Measurements from ENCODE around the gene ANKRD13A.
"Not testable (repeated sequence)": the region's sequence is repeated elsewhere in the genome, so short reads cannot be mapped to it uniquely, and the experiment has no call there.

Gene ANKRD13A

GRCh38 chr12:110073049-110073831, 74.0 kb downstream of the ANKRD13A start:
- H3K9me3 ChIP-seq (ENCODE audit: low read depth, low read length), result no peaks in the 10 kb centered on the region
- no peak overlapping the region for H3K4me3 ChIP-seq
- DNase-seq (ENCODE audit: low read depth, low spot score), result no peak
- H3K27ac ChIP-seq, result no peak overlapping the region
- no peak overlapping the region for H3K9ac ChIP-seq (ENCODE audit: insufficient read length)
- no peak for TF ChIP-seq FOXP2 (optimal IDR thresholded peaks at IDR 0.05; ENCODE audit: control extremely low read depth, extremely low read length, insufficient read depth)
- no peak for TF ChIP-seq EZH2 (IDR thresholded peaks at IDR 0.05)
- TF ChIP-seq POLR2AphosphoS5 (IDR thresholded peaks at IDR 0.05; ENCODE audit: borderline replicate concordance, low read depth, low read length), result no peak
- no peaks in the 10 kb centered on the region for H3K36me3 ChIP-seq (ENCODE audit: insufficient read depth, low read length)

- Histone ChIP-seq H3K9me3 (ENCODE audit: low read depth, low read length) (no peaks in the 10 kb centered on the region), H3K27ac (no peak overlapping the region), H3K9ac (ENCODE audit: insufficient read length) (no peak overlapping the region), H3K4me3 (no peak overlapping the region), H3K36me3 (ENCODE audit: insufficient read depth, low read length) (no peaks in the 10 kb centered on the region)
- DNase-seq (ENCODE audit: low read depth, low spot score), result no peak
- no peak for TF ChIP-seq POLR2AphosphoS5 (IDR thresholded peaks at IDR 0.05; ENCODE audit: borderline replicate concordance, low read depth, low read length)
- TF ChIP-seq EZH2 (IDR thresholded peaks at IDR 0.05), result no peak
- no peak for TF ChIP-seq FOXP2 (optimal IDR thresholded peaks at IDR 0.05; ENCODE audit: control extremely low read depth, extremely low read length, insufficient read depth)
Observed at GRCh38 chr12:110074089-110074488, 74.9 kb downstream of the ANKRD13A start.

GRCh38 chr12:110075880-110076279, 76.7 kb downstream of the ANKRD13A start:
- Histone ChIP-seq H3K9ac (ENCODE audit: insufficient read length) (no peak overlapping the region), H3K36me3 (ENCODE audit: insufficient read depth, low read length) (no peaks in the 10 kb centered on the region), H3K4me3 (no peak overlapping the region), H3K27ac (no peak overlapping the region), H3K9me3 (ENCODE audit: low read depth, low read length) (no peaks in the 10 kb centered on the region)
- no peak for TF ChIP-seq FOXP2 (optimal IDR thresholded peaks at IDR 0.05; ENCODE audit: control extremely low read depth, extremely low read length, insufficient read depth)
- TF ChIP-seq POLR2AphosphoS5 (IDR thresholded peaks at IDR 0.05; ENCODE audit: borderline replicate concordance, low read depth, low read length), result no peak
- no peak for TF ChIP-seq EZH2 (IDR thresholded peaks at IDR 0.05)
- no peak for DNase-seq (ENCODE audit: low read depth, low spot score)

GRCh38 chr12:110077800-110078199, 78.6 kb downstream of the ANKRD13A start:
- no peak for DNase-seq (ENCODE audit: low read depth, low spot score)
- Histone ChIP-seq H3K27ac (no peak overlapping the region), H3K9me3 (ENCODE audit: low read depth, low read length) (no peaks in the 10 kb centered on the region), H3K9ac (ENCODE audit: insufficient read length) (no peak overlapping the region), H3K4me3 (no peak overlapping the region), H3K36me3 (ENCODE audit: insufficient read depth, low read length) (no peaks in the 10 kb centered on the region)
- no peak for TF ChIP-seq POLR2AphosphoS5 (IDR thresholded peaks at IDR 0.05; ENCODE audit: borderline replicate concordance, low read depth, low read length)
- no peak for TF ChIP-seq FOXP2 (optimal IDR thresholded peaks at IDR 0.05; ENCODE audit: control extremely low read depth, extremely low read length, insufficient read depth)
- TF ChIP-seq EZH2 (IDR thresholded peaks at IDR 0.05), result no peak

GRCh38 chr12:110079477-110080400, 80.5 kb downstream of the ANKRD13A start:
- H3K36me3 ChIP-seq (ENCODE audit: insufficient read depth, low read length), result no peaks in the 10 kb centered on the region
- no peak overlapping the region for H3K27ac ChIP-seq
- no peak for TF ChIP-seq FOXP2 (optimal IDR thresholded peaks at IDR 0.05; ENCODE audit: control extremely low read depth, extremely low read length, insufficient read depth)
- TF ChIP-seq POLR2AphosphoS5 (IDR thresholded peaks at IDR 0.05; ENCODE audit: borderline replicate concordance, low read depth, low read length), result no peak
- TF ChIP-seq EZH2 (IDR thresholded peaks at IDR 0.05), result no peak
- H3K4me3 ChIP-seq, result no peak overlapping the region
- H3K9me3 ChIP-seq (ENCODE audit: low read depth, low read length), result no peaks in the 10 kb centered on the region
- H3K9ac ChIP-seq (ENCODE audit: insufficient read length), result no peak overlapping the region
- DNase-seq (ENCODE audit: low read depth, low spot score), result no peak

- DNase-seq (ENCODE audit: low read depth, low spot score), result no peak
- no peak overlapping the region for H3K9ac ChIP-seq (ENCODE audit: insufficient read length)
- no peak overlapping the region for H3K4me3 ChIP-seq
- H3K9me3 ChIP-seq (ENCODE audit: low read depth, low read length), result no peaks in the 10 kb centered on the region
- H3K27ac ChIP-seq, result no peak overlapping the region
- H3K36me3 ChIP-seq (ENCODE audit: insufficient read depth, low read length), result no peaks in the 10 kb centered on the region
- TF ChIP-seq POLR2AphosphoS5 (IDR thresholded peaks at IDR 0.05; ENCODE audit: borderline replicate concordance, low read depth, low read length) (no peak), EZH2 (IDR thresholded peaks at IDR 0.05) (no peak), FOXP2 (optimal IDR thresholded peaks at IDR 0.05; ENCODE audit: control extremely low read depth, extremely low read length, insufficient read depth) (no peak)
Observed at GRCh38 chr12:110080410-110080809, 81.2 kb downstream of the ANKRD13A start.

GRCh38 chr12:110084314-110085015, 85.2 kb downstream of the ANKRD13A start:
- no peaks in the 10 kb centered on the region for H3K9me3 ChIP-seq (ENCODE audit: low read depth, low read length)
- H3K4me3 ChIP-seq, result no peak overlapping the region
- H3K36me3 ChIP-seq (ENCODE audit: insufficient read depth, low read length), result no peaks in the 10 kb centered on the region
- TF ChIP-seq POLR2AphosphoS5 (IDR thresholded peaks at IDR 0.05; ENCODE audit: borderline replicate concordance, low read depth, low read length) (no peak), EZH2 (IDR thresholded peaks at IDR 0.05) (no peak), FOXP2 (optimal IDR thresholded peaks at IDR 0.05; ENCODE audit: control extremely low read depth, extremely low read length, insufficient read depth) (no peak)
- H3K9ac ChIP-seq (ENCODE audit: insufficient read length), result no peak overlapping the region
- no peak overlapping the region for H3K27ac ChIP-seq
- DNase-seq (ENCODE audit: low read depth, low spot score), result no peak

- DNase-seq (ENCODE audit: low read depth, low spot score); H3K27ac ChIP-seq; H3K4me3 ChIP-seq; H3K9ac ChIP-seq (ENCODE audit: insufficient read length); H3K36me3 ChIP-seq (ENCODE audit: insufficient read depth, low read length); H3K9me3 ChIP-seq (ENCODE audit: low read depth, low read length): not testable (repeated sequence)
Observed at GRCh38 chr12:110088216-110088615, 89.0 kb downstream of the ANKRD13A start.

Data from SK-N-MC (cell line).